Cardiac muscle cell (in vitro differentiated cells and primary cell): Measurements from ENCODE around the gene FBXO10. TPM values are rescaled to one million over a fixed set of nuclear protein-coding genes. Genes with fewer than 3 reads are reported as not detected.

Experiments
- DNase-seq, 2 donors: peaks; one replicate each; pipeline versions ENCODE4 v3.0.0 to v3.0.0-alpha.2; 2010 to 2017; ENCODE audit warnings: low read depth in 1 of 2, low spot score in 1 of 2
- H3K27ac ChIP-seq: fragments of 200-600 bp; sonication (generic); 2 replicates; pipeline ENCODE4 v1.5.1; 2016
- H3K27me3 ChIP-seq: fragments of 200-600 bp; sonication (generic); 2 replicates; pipeline ENCODE4 v1.6.0; 2016; ENCODE audit warnings: control low read depth
- H3K36me3 ChIP-seq: fragments of 200-600 bp; sonication (generic); 2 replicates; pipeline ENCODE4 v1.5.1; 2016; ENCODE audit warnings: control low read depth
- H3K4me1 ChIP-seq: fragments of 200-600 bp; sonication (generic); 2 replicates; pipeline ENCODE4 v1.8.1; 2017; ENCODE audit warnings: low read depth, mild to moderate bottlenecking, mixed run types
- H3K4me3 ChIP-seq: fragments of 200-600 bp; sonication (generic); 2 replicates; pipeline ENCODE4 v1.5.1; 2016; ENCODE audit warnings: mild to moderate bottlenecking
- H3K9me3 ChIP-seq: fragments of 200-600 bp; sonication (generic); 2 replicates; pipeline ENCODE4 v1.5.1; 2017; ENCODE audit warnings: low read depth, mild to moderate bottlenecking, control low read depth
- CTCF ChIP-seq: IDR thresholded peaks from 2 replicates; pipeline ENCODE4 v1.5.1; 2012; ENCODE audit warnings: low read depth, mild to moderate bottlenecking, low read length
- polyA plus RNA-seq: library from polyadenylated mRNA; unstranded; fragments of >200 nt; fragmentation: Nextera tagmentation; extraction: Ambion mirVana; gene quantifications from 2 replicates; pipeline ENCODE4 v1.2.1, GENCODE V29; 2016
- total RNA-seq: library from RNA; depleted of rRNA; stranded (reverse); fragments of >200 nt; gene quantifications from 2 replicates; pipeline ENCODE4 v1.2.3, GENCODE V29; 2016

The FBXO10 gene
- total and polyA plus RNA-seq, 2 experiments from 2014 or later: 10.6 to 19.8 TPM

- no peak for TF ChIP-seq CTCF
- H3K9me3 ChIP-seq: no peaks in the 10 kb centered on the region
- no peaks in the 10 kb centered on the region for H3K4me1 ChIP-seq
- no peaks in the 10 kb centered on the region for H3K27me3 ChIP-seq
- H3K36me3 ChIP-seq: peaks cover 28% of the 10 kb centered on the region
- DNase-seq: no peak
- no peak overlapping the region for H3K27ac ChIP-seq
- no peak overlapping the region for H3K4me3 ChIP-seq
Observed at GRCh38 chr9:37496020-37496419, 80.2 kb downstream of the FBXO10 start.

DNA sequence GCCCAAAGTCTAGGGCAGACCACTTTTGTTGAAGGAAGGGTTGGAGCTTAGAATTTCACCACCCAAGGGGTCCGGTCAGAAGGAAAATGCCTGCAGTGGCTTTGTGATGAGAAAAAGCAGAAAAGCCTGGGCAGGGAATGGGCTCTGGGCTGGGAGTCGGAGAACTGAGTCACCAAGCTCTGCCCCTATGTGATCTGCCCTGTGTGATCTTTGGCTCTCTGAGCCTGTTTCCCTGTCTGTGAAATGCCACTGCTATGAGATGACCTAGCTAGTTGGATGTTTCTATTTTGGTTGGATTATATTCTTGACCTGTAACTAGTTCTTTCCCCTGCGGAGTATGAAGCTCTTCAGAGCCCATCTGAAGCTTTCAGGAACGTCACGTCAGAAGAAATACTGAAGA lies 80.6 kb downstream of the FBXO10 start:
- H3K27ac ChIP-seq: no peak overlapping the region
- no peak overlapping the region for H3K4me3 ChIP-seq
- H3K9me3 ChIP-seq: no peaks in the 10 kb centered on the region
- DNase-seq: no peak
- no peaks in the 10 kb centered on the region for H3K4me1 ChIP-seq
- peaks cover 32% of the 10 kb centered on the region for H3K36me3 ChIP-seq
- H3K27me3 ChIP-seq: no peaks in the 10 kb centered on the region
- no peak for TF ChIP-seq CTCF

- no peak for DNase-seq
- Histone ChIP-seq H3K4me3 (no peak overlapping the region), H3K9me3 (no peaks in the 10 kb centered on the region), H3K27ac (no peak overlapping the region), H3K4me1 (no peaks in the 10 kb centered on the region), H3K36me3 (peaks cover 34% of the 10 kb centered on the region), H3K27me3 (no peaks in the 10 kb centered on the region)
- no peak for TF ChIP-seq CTCF
Observed at GRCh38 chr9:37491939-37492338, 84.2 kb downstream of the FBXO10 start.

DNA sequence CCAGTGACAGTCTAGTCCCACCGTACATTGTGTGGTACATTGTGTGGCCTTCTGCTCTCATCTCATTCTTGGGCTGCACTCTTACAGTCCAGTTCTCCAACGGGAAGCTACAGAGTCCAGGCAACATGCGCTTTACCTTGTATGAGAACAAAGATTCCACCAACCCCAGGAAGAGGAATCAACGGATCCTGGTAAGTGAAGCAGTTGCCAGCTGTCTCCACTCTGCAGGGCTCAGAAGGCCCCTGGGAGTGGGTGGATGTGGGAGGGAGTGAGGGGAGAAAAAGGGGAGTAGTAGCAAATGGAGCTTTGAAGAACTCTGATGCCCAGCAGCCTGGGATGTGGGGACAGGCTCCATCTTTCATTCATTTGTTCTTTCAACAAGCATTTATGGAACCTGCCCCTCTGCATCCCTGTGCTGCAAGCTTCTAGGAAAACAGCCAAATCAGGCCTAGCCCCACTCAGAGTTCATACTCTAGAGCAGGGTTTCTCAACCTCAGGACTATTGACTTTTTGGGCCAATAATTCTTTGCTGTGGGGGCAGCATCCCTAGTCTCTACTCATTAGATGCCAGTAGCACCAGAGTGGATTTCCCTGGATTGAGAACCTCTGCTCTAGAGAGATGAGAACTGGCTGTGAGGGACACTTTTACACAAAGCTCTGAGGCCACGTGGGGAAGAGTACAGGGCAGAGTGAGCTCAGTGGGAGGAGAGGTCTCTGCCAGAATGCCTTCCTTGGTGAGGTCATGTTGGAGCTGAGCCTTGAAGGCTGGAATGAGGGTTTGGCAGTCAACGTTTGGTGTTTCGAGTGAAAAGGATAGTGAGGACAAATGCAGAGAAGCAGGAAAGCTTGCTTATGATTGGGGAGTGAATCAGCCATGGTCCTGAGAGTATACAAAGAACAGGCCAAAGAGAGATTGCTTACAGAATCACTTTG lies 89.3 kb downstream of the FBXO10 start:
- Histone ChIP-seq H3K27ac (no peak overlapping the region), H3K4me1 (no peaks in the 10 kb centered on the region), H3K9me3 (no peaks in the 10 kb centered on the region), H3K36me3 (peaks cover 12% of the 10 kb centered on the region), H3K27me3 (no peaks in the 10 kb centered on the region), H3K4me3 (peak overlapping the region; percentile 55)
- DNase-seq: peak in 1 of 2 donors; percentile 95
- TF ChIP-seq CTCF: no peak

GRCh38 chr9:37486256-37486615 lies 89.9 kb downstream of the FBXO10 start:
- no peak for DNase-seq
- H3K27ac ChIP-seq: peak overlapping the region; percentile 2
- TF ChIP-seq CTCF: no peak

More at GRCh38 chr9:37486256-37486615, 89.9 kb downstream of the FBXO10 start:
- Histone ChIP-seq H3K4me3 (peak overlapping the region; percentile 55), H3K9me3 (no peaks in the 10 kb centered on the region), H3K4me1 (no peaks in the 10 kb centered on the region), H3K27me3 (no peaks in the 10 kb centered on the region), H3K36me3 (peaks cover 11% of the 10 kb centered on the region)
